CD14-positive monocyte (primary cell): ENCODE results near the gene USP15. TPM values are rescaled to one million over a fixed set of nuclear protein-coding genes. Genes with fewer than 3 reads are reported as not detected.

Experiments used
- DNase-seq, 3 donors: peaks; one replicate each; pipeline ENCODE4 v3.0.0-alpha.2; 2011 to 2022
- H2AFZ ChIP-seq: 2 replicates; pipeline ENCODE4 v1.6.0; 2012; ENCODE audit warnings: mild to moderate bottlenecking, low read depth, low read length, inconsistent platforms; ENCODE audit not compliant: insufficient read depth, poor library complexity, severe bottlenecking
- H3K27ac ChIP-seq, 2 donors: 1 replicate in 1 of 2; 2 replicates in 1 of 2; pipeline ENCODE4 v1.5.1; 2012 to 2013; ENCODE audit warnings: low read length in 2 of 2, control low read depth in 1 of 2, inconsistent platforms in 1 of 2, low read depth in 1 of 2, mild to moderate bottlenecking in 1 of 2
- H3K27me3 ChIP-seq, 2 donors: one replicate each; pipeline versions ENCODE4 v1.6.0 to v1.6.1; 2011 to 2013; ENCODE audit warnings: low read length in 2 of 2; ENCODE audit not compliant: control insufficient read depth in 2 of 2, insufficient read depth in 2 of 2
- H3K36me3 ChIP-seq, 2 donors: replicated peaks in 1 of 2; 1 replicate in 1 of 2; 2 replicates in 1 of 2; pipeline versions ENCODE4 v1.5.1 to v1.6.1; 2012 to 2013; ENCODE audit warnings: low read length in 2 of 2, control low read depth in 1 of 2, inconsistent platforms in 1 of 2, mild to moderate bottlenecking in 1 of 2; ENCODE audit not compliant: insufficient read depth in 2 of 2, control insufficient read depth in 1 of 2
- H3K4me1 ChIP-seq, 2 donors: 1 replicate in 1 of 2; 2 replicates in 1 of 2; pipeline versions ENCODE4 v1.5.1 to v1.6.1; 2012 to 2013; ENCODE audit warnings: low read length in 2 of 2, control low read depth in 1 of 2, inconsistent platforms in 1 of 2, mild to moderate bottlenecking in 1 of 2, moderate library complexity in 1 of 2; ENCODE audit not compliant: insufficient read depth in 2 of 2, control insufficient read depth in 1 of 2
- H3K4me2 ChIP-seq: replicated peaks from 2 replicates; pipeline ENCODE3; 2012; ENCODE audit warnings: low read length, moderate library complexity, mild to moderate bottlenecking; ENCODE audit not compliant: poor library complexity, severe bottlenecking; ENCODE audit errors: extremely low read depth
- H3K4me3 ChIP-seq, 3 experiments: fragments of 200-600 bp in 1 of 3; sonication (generic) in 1 of 3; replicated peaks in 1 of 3; 1 replicate in 2 of 3; 2 replicates in 1 of 3; pipeline ENCODE4 v1.5.1; 2011 to 2013; ENCODE audit warnings: low read length in 3 of 3, mild to moderate bottlenecking in 3 of 3, control low read depth in 2 of 3, low read depth in 2 of 3, inconsistent platforms in 1 of 3, moderate library complexity in 1 of 3
- H3K79me2 ChIP-seq: 2 replicates; pipeline ENCODE4 v1.6.0; 2012; ENCODE audit warnings: mild to moderate bottlenecking, control low read depth, inconsistent platforms, low read length, moderate library complexity; ENCODE audit not compliant: insufficient read depth
- H3K9ac ChIP-seq: 2 replicates; pipeline ENCODE4 v1.6.0; 2017; ENCODE audit warnings: low read length, mild to moderate bottlenecking; ENCODE audit not compliant: insufficient read depth, poor library complexity, severe bottlenecking
- H3K9me3 ChIP-seq, 2 donors: replicated peaks in 1 of 2; 1 replicate in 1 of 2; 2 replicates in 1 of 2; pipeline versions ENCODE4 v1.5.1 to v1.6.1; 2012 to 2013; ENCODE audit warnings: low read length in 2 of 2, control low read depth in 1 of 2; ENCODE audit not compliant: control insufficient read depth in 1 of 2, insufficient read depth in 1 of 2
- H4K20me1 ChIP-seq: 2 replicates; pipeline ENCODE4 v1.6.0; 2012; ENCODE audit warnings: mild to moderate bottlenecking, low read length, control low read depth, moderate library complexity; ENCODE audit not compliant: insufficient read depth
- H3K27ac Mint-ChIP-seq, 7 donors: one replicate each; pipeline ENCODE4 v1.8.0; 2020; ENCODE audit warnings: mild to moderate bottlenecking in 7 of 7, mixed read lengths in 7 of 7, moderate library complexity in 6 of 7, inconsistent platforms in 2 of 7
- H3K27me3 Mint-ChIP-seq, 3 donors: one replicate each; pipeline ENCODE4 v1.8.0; 2021 to 2022; ENCODE audit warnings: low read depth in 3 of 3, mild to moderate bottlenecking in 3 of 3, mixed read lengths in 3 of 3, moderate library complexity in 3 of 3, inconsistent platforms in 1 of 3
- H3K36me3 Mint-ChIP-seq, 2 donors: one replicate each; pipeline ENCODE4 v1.8.0; 2020; ENCODE audit warnings: mixed read lengths in 2 of 2, inconsistent platforms in 1 of 2, mild to moderate bottlenecking in 1 of 2
- H3K4me1 Mint-ChIP-seq: one replicate; pipeline ENCODE4 v1.8.0; 2020; ENCODE audit warnings: mild to moderate bottlenecking, mixed read lengths
- H3K4me3 Mint-ChIP-seq, 2 donors: one replicate each; pipeline ENCODE4 v1.8.0; 2020; ENCODE audit warnings: mild to moderate bottlenecking in 2 of 2, mixed read lengths in 2 of 2, moderate library complexity in 1 of 2
- H3K9me3 Mint-ChIP-seq, 7 donors: one replicate each; pipeline ENCODE4 v1.8.0; 2020 to 2022; ENCODE audit warnings: mixed read lengths in 7 of 7, mild to moderate bottlenecking in 6 of 7, moderate library complexity in 6 of 7, inconsistent platforms in 2 of 7
- WGBS: methylation state at CpG from one replicate; pipeline ENCODE4 v1.1.5; 2013; ENCODE audit warnings: missing lambda C conversion rate; ENCODE audit not compliant: insufficient coverage; 5-methylcytosine and 5-hydroxymethylcytosine counted together
- intact Hi-C, 2 donors: fragments of 100-400 bp; cut with micrococcal nuclease; formaldehyde crosslinking; loops; one replicate each; pipeline versions ENCODE4 v1.15.0 to v1.15.1; 2023
- polyA plus RNA-seq, 3 donors: library from polyadenylated mRNA; depleted of rRNA in 1 of 3; unstranded in 2 of 3; stranded (reverse) in 1 of 3; fragments of 300-500 nt in 2 of 3; fragments of >200 nt in 1 of 3; fragmentation: Illumina TruSeq in 2 of 3; gene quantifications; 1 replicate in 2 of 3; 2 replicates in 1 of 3; pipeline ENCODE4 v1.2.3, GENCODE V29; 2012 to 2021
- TF ChIP-seq, protein P1 (sequence below): fragments of 200-600 bp; IDR thresholded peaks from one replicate; pipeline ENCODE4 v1.8.0; 2022; ENCODE audit warnings: antibody characterized with exemption, mild to moderate bottlenecking

USP15 gene
- polyA plus RNA-seq, 3 donors, result 146 to 449 (median 180) TPM

DNA sequence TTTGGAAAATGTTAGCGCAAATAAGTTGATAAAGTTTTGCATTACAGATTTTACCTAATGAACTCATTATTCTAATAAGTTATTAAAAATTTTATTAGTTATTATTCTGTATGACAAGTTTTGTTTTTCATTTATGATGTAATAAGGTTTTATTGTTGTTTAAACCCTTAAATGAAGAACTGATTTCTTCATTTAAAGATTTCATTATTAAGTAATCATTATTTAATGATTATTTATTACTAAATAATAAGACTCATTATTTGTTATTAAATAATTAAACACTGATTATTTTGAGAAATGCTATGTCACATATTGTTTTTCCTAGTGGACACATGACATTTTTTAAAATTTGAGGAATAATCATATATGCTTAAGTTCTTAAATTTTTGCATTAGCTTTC lies 34.2 kb downstream of the USP15 start:
- Mint-ChIP-seq H3K27ac (no peak overlapping the region), H3K36me3 (peaks cover 33 to 51% of the 10 kb centered on the region in 2 donors), H3K27me3 (peaks cover 0 to 3% (median 0%) of the 10 kb centered on the region in 3 donors), H3K9me3 (peaks cover 0 to 2% (median 0%) of the 10 kb centered on the region in 7 donors), H3K4me3 (no peak overlapping the region), H3K4me1 (peaks cover 62% of the 10 kb centered on the region)
- intact Hi-C loops, result no loop called here
- no CpG with 5 or more reads among the region's 1 CpG for WGBS
- H3K4me2 ChIP-seq, result no peak overlapping the region
- H3K79me2 ChIP-seq, result peaks cover 100% of the 10 kb centered on the region
- no peak overlapping the region for H2AFZ ChIP-seq
- peaks cover 100% of the 10 kb centered on the region for H4K20me1 ChIP-seq
- no peak overlapping the region for H3K4me3 ChIP-seq
- no peaks in the 10 kb centered on the region for H3K9me3 ChIP-seq
- no peaks in the 10 kb centered on the region for H3K27me3 ChIP-seq
- TF ChIP-seq, protein P1, sequence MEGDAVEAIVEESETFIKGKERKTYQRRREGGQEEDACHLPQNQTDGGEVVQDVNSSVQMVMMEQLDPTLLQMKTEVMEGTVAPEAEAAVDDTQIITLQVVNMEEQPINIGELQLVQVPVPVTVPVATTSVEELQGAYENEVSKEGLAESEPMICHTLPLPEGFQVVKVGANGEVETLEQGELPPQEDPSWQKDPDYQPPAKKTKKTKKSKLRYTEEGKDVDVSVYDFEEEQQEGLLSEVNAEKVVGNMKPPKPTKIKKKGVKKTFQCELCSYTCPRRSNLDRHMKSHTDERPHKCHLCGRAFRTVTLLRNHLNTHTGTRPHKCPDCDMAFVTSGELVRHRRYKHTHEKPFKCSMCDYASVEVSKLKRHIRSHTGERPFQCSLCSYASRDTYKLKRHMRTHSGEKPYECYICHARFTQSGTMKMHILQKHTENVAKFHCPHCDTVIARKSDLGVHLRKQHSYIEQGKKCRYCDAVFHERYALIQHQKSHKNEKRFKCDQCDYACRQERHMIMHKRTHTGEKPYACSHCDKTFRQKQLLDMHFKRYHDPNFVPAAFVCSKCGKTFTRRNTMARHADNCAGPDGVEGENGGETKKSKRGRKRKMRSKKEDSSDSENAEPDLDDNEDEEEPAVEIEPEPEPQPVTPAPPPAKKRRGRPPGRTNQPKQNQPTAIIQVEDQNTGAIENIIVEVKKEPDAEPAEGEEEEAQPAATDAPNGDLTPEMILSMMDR, result no peak
- no peak for DNase-seq
- H3K9ac ChIP-seq, result no peak overlapping the region
- peaks cover 36 to 37% of the 10 kb centered on the region in 2 donors for H3K4me1 ChIP-seq
- peak overlapping the region in 1 of 2 donors; percentile 32 for H3K27ac ChIP-seq
- peaks cover 22 to 42% of the 10 kb centered on the region in 2 donors for H3K36me3 ChIP-seq

DNA sequence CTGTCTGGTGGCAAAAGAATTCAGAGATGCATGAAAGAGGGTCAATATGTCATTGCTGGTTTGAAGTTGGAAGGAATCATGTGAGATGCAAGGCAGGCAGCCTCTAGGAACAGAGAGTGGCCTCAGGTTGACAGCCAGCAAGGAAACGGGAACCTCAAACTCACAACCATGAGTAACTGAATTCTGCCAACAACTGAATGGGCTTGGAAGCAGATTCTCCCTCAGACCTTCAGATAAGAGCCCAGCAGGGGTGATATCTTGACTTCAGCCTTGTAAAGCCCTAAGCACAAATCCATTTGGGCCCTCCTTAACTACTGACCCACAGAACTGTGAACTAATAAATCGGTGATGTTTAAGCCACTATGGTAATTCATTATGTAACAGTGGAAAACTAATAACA lies 35.8 kb downstream of the USP15 start:
- no peak for DNase-seq
- H3K4me1 Mint-ChIP-seq, result peaks cover 60% of the 10 kb centered on the region
- peak overlapping the region in 1 of 2 donors; percentile 69 for H3K27ac ChIP-seq
- H3K27me3 ChIP-seq, result no peaks in the 10 kb centered on the region
- peak overlapping the region in 6 of 7 donors; percentile 7 to 74 (median 63) for H3K27ac Mint-ChIP-seq
- WGBS, result 50% methylated on average over 1 of the region's 2 CpGs
- H3K9ac ChIP-seq, result no peak overlapping the region
- no peaks in the 10 kb centered on the region for H3K27me3 Mint-ChIP-seq
- H3K4me3 ChIP-seq, result no peak overlapping the region
- H3K4me3 Mint-ChIP-seq, result no peak overlapping the region
- peaks cover 100% of the 10 kb centered on the region for H3K79me2 ChIP-seq
- peaks cover 0 to 2% (median 0%) of the 10 kb centered on the region in 7 donors for H3K9me3 Mint-ChIP-seq
- H2AFZ ChIP-seq, result no peak overlapping the region
- no peaks in the 10 kb centered on the region for H3K9me3 ChIP-seq
- TF ChIP-seq, protein P1, result no peak
- H3K4me1 ChIP-seq, result peaks cover 36 to 37% of the 10 kb centered on the region in 2 donors
- H3K4me2 ChIP-seq, result no peak overlapping the region
- peaks cover 25 to 52% of the 10 kb centered on the region in 2 donors for H3K36me3 ChIP-seq
- peaks cover 35 to 53% of the 10 kb centered on the region in 2 donors for H3K36me3 Mint-ChIP-seq
- peaks cover 100% of the 10 kb centered on the region for H4K20me1 ChIP-seq
- intact Hi-C loops, result loop anchor here in 1 of 2 donors (5.0 kb wide), 1 partner anchor 34 kb away; the partner anchor contains the start of gene USP15
